Measurements from ENCODE around the gene HMCN1. TPM values are rescaled to one million over a fixed set of nuclear protein-coding genes. Genes with fewer than 3 reads are reported as not detected.

The HMCN1 gene
- total and polyA plus RNA-seq, 4 donors, result 1.5 to 6.8 (median 3.5) TPM

DNA sequence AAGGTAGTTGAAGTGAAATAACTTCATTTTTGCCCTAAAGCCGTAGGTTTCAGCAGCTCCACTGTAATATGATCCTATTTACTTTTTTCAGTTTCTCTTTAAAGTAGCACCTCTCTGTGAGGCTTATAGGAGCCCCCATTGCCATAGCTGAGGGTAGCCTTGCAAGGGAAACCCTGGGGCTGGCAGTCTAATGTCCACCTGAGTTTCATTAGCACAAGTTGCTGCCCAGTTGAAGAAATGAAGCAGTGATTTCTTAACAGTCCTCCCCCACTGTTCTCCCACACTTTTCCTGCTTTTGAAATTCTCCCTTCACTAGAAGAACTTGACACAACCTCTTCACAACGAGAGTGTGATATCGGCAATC, 1.5 kb downstream of the HMCN1 start:
- Histone ChIP-seq H3K27me3 (ENCODE audit: control insufficient read depth in 4 of 4, insufficient read depth in 4 of 4, low read length in 3 of 4) (peaks cover 0 to 5% (median 1%) of the 10 kb centered on the region in 4 donors), H3K9me3 (ENCODE audit: control insufficient read depth in 4 of 4, low read length in 3 of 4) (no peaks in the 10 kb centered on the region), H3K4me1 (ENCODE audit: control insufficient read depth in 4 of 4, insufficient read depth in 4 of 4, low read length in 3 of 4) (peaks cover 0 to 17% (median 8%) of the 10 kb centered on the region in 4 donors), H3K27ac (ENCODE audit: low read depth in 1 of 2, low read length in 2 of 2) (no peak overlapping the region), H3K9ac (ENCODE audit: low read depth in 1 of 2, low read length in 2 of 2) (peak overlapping the region in 1 of 2 donors; percentile 19), H3K4me3 (ENCODE audit: low read depth in 1 of 3, low read length in 3 of 3) (peak overlapping the region in 1 of 3 donors; percentile 32), H3K36me3 (ENCODE audit: control insufficient read depth in 4 of 4, insufficient read depth in 3 of 4, low read depth in 1 of 4, low read length in 3 of 4) (no peaks in the 10 kb centered on the region)
- no peak for DNase-seq (ENCODE audit: low spot score)
- WGBS, result 40% methylated on average over 3 of the region's 3 CpGs
- TF ChIP-seq YY1 (IDR thresholded peaks at IDR 0.05) (no peak), RXRA (IDR thresholded peaks at IDR 0.05) (no peak), TAF1 (conservative IDR thresholded peaks at IDR 0.05) (no peak)

DNA sequence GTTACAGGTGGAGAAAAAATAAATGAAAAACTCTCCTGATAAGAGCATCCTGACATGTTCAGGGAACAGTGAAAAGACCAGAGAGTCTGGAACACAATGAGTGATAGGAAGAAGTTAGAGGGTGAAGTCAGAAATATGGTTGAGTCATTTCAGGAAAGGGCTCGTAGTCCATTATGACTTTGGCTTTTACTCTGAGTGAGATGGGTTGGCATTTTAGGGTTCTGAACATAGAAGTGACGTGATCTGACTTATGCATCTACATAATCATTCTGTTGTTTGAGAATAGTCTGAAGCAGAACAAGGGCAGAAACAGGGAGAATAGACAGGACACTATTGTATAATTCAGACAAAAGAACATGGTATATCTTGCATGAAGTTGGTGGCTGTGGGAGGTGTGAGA, 5.8 kb downstream of the HMCN1 start:
- Histone ChIP-seq H3K4me1 (ENCODE audit: control insufficient read depth in 4 of 4, insufficient read depth in 4 of 4, low read length in 3 of 4) (no peaks in the 10 kb centered on the region), H3K27ac (ENCODE audit: low read depth in 1 of 2, low read length in 2 of 2) (no peak overlapping the region), H3K9ac (ENCODE audit: low read depth in 1 of 2, low read length in 2 of 2) (no peak overlapping the region), H3K27me3 (ENCODE audit: control insufficient read depth in 4 of 4, insufficient read depth in 4 of 4, low read length in 3 of 4) (peaks cover 0 to 5% (median 1%) of the 10 kb centered on the region in 4 donors), H3K4me3 (ENCODE audit: low read depth in 1 of 3, low read length in 3 of 3) (no peak overlapping the region), H3K9me3 (ENCODE audit: control insufficient read depth in 4 of 4, low read length in 3 of 4) (no peaks in the 10 kb centered on the region), H3K36me3 (ENCODE audit: control insufficient read depth in 4 of 4, insufficient read depth in 3 of 4, low read depth in 1 of 4, low read length in 3 of 4) (no peaks in the 10 kb centered on the region)
- TF ChIP-seq SP1 (IDR thresholded peaks at IDR 0.05), result no peak
- no peak for TF ChIP-seq TAF1 (conservative IDR thresholded peaks at IDR 0.05)
- no peak for TF ChIP-seq RAD21 (IDR thresholded peaks at IDR 0.05)
- no peak for TF ChIP-seq FOXA2 (IDR thresholded peaks at IDR 0.05)
- TF ChIP-seq EGR1 (IDR thresholded peaks at IDR 0.05; ENCODE audit: low read depth in 2 of 2), result no peak
- no peak for TF ChIP-seq YY1 (IDR thresholded peaks at IDR 0.05)
- no peak for TF ChIP-seq GABPA (IDR thresholded peaks at IDR 0.05 in 1 of 2, conservative IDR thresholded peaks at IDR 0.05 in 1 of 2)
- TF ChIP-seq JUND (IDR thresholded peaks at IDR 0.05), result no peak
- TF ChIP-seq, protein P1, sequence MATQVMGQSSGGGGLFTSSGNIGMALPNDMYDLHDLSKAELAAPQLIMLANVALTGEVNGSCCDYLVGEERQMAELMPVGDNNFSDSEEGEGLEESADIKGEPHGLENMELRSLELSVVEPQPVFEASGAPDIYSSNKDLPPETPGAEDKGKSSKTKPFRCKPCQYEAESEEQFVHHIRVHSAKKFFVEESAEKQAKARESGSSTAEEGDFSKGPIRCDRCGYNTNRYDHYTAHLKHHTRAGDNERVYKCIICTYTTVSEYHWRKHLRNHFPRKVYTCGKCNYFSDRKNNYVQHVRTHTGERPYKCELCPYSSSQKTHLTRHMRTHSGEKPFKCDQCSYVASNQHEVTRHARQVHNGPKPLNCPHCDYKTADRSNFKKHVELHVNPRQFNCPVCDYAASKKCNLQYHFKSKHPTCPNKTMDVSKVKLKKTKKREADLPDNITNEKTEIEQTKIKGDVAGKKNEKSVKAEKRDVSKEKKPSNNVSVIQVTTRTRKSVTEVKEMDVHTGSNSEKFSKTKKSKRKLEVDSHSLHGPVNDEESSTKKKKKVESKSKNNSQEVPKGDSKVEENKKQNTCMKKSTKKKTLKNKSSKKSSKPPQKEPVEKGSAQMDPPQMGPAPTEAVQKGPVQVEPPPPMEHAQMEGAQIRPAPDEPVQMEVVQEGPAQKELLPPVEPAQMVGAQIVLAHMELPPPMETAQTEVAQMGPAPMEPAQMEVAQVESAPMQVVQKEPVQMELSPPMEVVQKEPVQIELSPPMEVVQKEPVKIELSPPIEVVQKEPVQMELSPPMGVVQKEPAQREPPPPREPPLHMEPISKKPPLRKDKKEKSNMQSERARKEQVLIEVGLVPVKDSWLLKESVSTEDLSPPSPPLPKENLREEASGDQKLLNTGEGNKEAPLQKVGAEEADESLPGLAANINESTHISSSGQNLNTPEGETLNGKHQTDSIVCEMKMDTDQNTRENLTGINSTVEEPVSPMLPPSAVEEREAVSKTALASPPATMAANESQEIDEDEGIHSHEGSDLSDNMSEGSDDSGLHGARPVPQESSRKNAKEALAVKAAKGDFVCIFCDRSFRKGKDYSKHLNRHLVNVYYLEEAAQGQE (IDR thresholded peaks at IDR 0.05), result no peak
- no peak for TF ChIP-seq FOXA1 (IDR thresholded peaks at IDR 0.05)
- TF ChIP-seq ATF3 (IDR thresholded peaks at IDR 0.05), result no peak
- TF ChIP-seq, protein P2, sequence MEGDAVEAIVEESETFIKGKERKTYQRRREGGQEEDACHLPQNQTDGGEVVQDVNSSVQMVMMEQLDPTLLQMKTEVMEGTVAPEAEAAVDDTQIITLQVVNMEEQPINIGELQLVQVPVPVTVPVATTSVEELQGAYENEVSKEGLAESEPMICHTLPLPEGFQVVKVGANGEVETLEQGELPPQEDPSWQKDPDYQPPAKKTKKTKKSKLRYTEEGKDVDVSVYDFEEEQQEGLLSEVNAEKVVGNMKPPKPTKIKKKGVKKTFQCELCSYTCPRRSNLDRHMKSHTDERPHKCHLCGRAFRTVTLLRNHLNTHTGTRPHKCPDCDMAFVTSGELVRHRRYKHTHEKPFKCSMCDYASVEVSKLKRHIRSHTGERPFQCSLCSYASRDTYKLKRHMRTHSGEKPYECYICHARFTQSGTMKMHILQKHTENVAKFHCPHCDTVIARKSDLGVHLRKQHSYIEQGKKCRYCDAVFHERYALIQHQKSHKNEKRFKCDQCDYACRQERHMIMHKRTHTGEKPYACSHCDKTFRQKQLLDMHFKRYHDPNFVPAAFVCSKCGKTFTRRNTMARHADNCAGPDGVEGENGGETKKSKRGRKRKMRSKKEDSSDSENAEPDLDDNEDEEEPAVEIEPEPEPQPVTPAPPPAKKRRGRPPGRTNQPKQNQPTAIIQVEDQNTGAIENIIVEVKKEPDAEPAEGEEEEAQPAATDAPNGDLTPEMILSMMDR (IDR thresholded peaks at IDR 0.05; ENCODE audit: low read depth, low read length, missing input control), result no peak
- no peak for TF ChIP-seq NR2F2 (IDR thresholded peaks at IDR 0.05)
- no peak for TF ChIP-seq HNF4G (IDR thresholded peaks at IDR 0.05)
- TF ChIP-seq, protein P3, sequence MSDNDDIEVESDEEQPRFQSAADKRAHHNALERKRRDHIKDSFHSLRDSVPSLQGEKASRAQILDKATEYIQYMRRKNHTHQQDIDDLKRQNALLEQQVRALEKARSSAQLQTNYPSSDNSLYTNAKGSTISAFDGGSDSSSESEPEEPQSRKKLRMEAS (IDR thresholded peaks at IDR 0.05), result no peak
- TF ChIP-seq ZBTB33 (IDR thresholded peaks at IDR 0.05), result no peak
- no peak for DNase-seq (ENCODE audit: low spot score)
- WGBS, result 76% methylated on average over 2 of the region's 2 CpGs

Data from liver (tissue), 9 donors.